Measurements from ENCODE around the gene GIT2.

- TF ChIP-seq POLR2AphosphoS5 (IDR thresholded peaks at IDR 0.05; ENCODE audit: borderline replicate concordance, low read depth, low read length), result peak; percentile 86
- no peak for TF ChIP-seq EZH2 (IDR thresholded peaks at IDR 0.05)
These were observed 96.1 kb downstream of the GIT2 start, which contains the start of gene TCHP for GRCh38 chr12:109899783-109900751.
